ENCODE results near the gene TNFRSF17. TPM values are rescaled to one million over a fixed set of nuclear protein-coding genes. Genes with fewer than 3 reads are reported as not detected.

Gene TNFRSF17
- total and polyA plus RNA-seq, 10 of the 15 experiments (the other 5 are each of a cell fraction or from before 2014, with no cell fraction given): 106 to 461 (median 179) TPM

- TF ChIP-seq ZBTB40 (IDR thresholded peaks at IDR 0.05; ENCODE audit: borderline replicate concordance) (peak; percentile 93), ZBED1 (IDR thresholded peaks at IDR 0.05; ENCODE audit: borderline replicate concordance) (peak; percentile 86; the same call in 1 of the 2 replicates), PBX3 (IDR thresholded peaks at IDR 0.05; ENCODE audit: insufficient replicate concordance, low read depth, low read length) (no peak), E4F1 (IDR thresholded peaks at IDR 0.05; ENCODE audit: borderline replicate concordance, partially characterized antibody) (peak; percentile 82), STAT1 (conservative IDR thresholded peaks at IDR 0.05) (peak; percentile 85; the same call in 1 of the 2 replicates), BMI1 (IDR thresholded peaks at IDR 0.05; ENCODE audit: borderline replicate concordance) (no peak), NR2F1 (conservative IDR thresholded peaks at IDR 0.05) (peak; percentile 35; the same call in 1 of the 2 replicates), PAX8 (IDR thresholded peaks at IDR 0.05) (no peak), NFYB (IDR thresholded peaks at IDR 0.05; ENCODE audit: insufficient read depth, low read depth, low read length) (peak; percentile 49; the same call in 1 of the 2 replicates), ZNF207 (IDR thresholded peaks at IDR 0.05; ENCODE audit: borderline replicate concordance) (peak; percentile 95), NRF1 (conservative IDR thresholded peaks at IDR 0.05; ENCODE audit: low read depth, low read length) (no peak), CEBPZ (IDR thresholded peaks at IDR 0.05; ENCODE audit: low read depth, low read length) (no peak), WRNIP1 (IDR thresholded peaks at IDR 0.05; ENCODE audit: borderline replicate concordance, low read depth, low read length) (no peak), CBX3 (IDR thresholded peaks at IDR 0.05; ENCODE audit: borderline replicate concordance, low read depth) (no peak), JUNB (IDR thresholded peaks at IDR 0.05) (no peak; the same call in 1 of the 2 replicates), ZNF217 (IDR thresholded peaks at IDR 0.05) (no peak), FOXK2 (IDR thresholded peaks at IDR 0.05) (peak; percentile 30), ZSCAN29 (IDR thresholded peaks at IDR 0.05) (no peak; the same call in 1 of the 2 replicates), ZNF24 (IDR thresholded peaks at IDR 0.05) (no peak)
Measured at GRCh38 chr16:11915644-11916523, 49.1 kb upstream of the TNFRSF17 start, which contains the start of gene GSPT1 (continued).
